Measurements from ENCODE around the gene PLCXD1.
"Not testable (repeated sequence)": the region's sequence is repeated elsewhere in the genome, so short reads cannot be mapped to it uniquely, and the experiment has no call there.

PLCXD1 gene

DNA sequence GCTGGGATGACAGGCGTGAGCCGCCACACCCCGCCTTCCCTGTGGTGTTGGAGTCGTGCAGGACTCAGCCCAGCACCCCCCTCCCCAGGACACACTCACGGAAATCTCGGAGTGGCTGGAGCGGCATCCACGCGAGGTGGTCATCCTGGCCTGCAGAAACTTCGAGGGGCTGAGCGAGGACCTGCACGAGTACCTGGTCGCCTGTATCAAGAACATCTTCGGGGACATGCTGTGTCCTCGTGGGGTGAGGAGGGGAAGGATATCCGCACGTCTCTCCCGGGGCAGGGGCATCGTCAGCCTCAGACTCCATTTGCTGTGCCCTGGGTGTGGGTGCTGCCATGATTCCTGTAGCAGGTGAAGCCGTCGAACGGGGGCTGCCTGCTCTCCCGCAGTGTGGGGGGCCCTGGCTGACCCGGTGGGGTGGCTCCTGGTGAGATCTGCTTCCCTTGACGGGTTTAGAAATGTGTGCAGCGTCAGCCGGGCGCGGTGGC, 10.3 kb downstream of the PLCXD1 start:
- DNase-seq (ENCODE audit: low spot score) (no peak), FAIRE-seq (no peak)

- DNase-seq (ENCODE audit: low spot score) (no peak), FAIRE-seq (no peak)
Observed at GRCh38 chrX:292900-293897, 12.0 kb downstream of the PLCXD1 start.

GRCh38 chrX:295136-295535, 14.0 kb downstream of the PLCXD1 start:
- FAIRE-seq (no peak), DNase-seq (ENCODE audit: low spot score) (no peak)

DNA sequence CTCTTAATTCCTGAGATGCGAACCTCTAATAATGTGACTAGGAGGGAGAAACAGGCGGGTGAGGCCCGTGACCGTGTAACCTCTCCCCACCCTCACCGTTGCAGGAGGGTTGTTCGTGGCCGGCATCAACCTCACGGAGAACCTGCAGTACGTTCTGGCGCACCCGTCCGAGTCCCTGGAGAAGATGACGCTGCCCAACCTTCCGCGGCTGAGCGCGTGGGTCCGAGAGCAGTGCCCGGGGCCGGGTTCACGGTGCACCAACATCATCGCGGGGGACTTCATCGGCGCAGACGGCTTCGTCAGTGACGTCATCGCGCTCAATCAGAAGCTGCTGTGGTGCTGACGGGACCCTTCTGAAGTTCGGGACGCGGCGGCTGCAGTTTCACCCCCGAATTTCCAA, 17.8 kb downstream of the PLCXD1 start:
- FAIRE-seq (no peak), DNase-seq (ENCODE audit: low spot score) (no peak)

DNA sequence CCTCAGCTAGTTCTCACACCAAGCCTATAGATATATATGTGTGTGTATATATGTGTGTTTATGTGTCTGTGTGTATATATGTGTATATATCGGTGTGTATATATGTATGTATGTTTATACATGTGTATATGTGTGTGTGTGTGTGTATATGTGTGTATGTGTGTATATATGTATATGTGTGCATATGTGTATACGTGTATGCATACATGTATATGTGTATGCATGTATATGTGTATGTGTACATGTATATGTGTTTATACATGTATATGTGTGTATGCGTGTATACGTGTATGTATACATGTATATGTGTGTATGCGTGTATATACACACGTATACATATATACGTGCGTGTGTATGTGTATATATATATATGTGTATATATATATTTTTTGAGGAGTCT, 19.2 kb downstream of the PLCXD1 start:
- no peak for DNase-seq (ENCODE audit: low spot score)
- no peak for FAIRE-seq

- no peak for FAIRE-seq
Observed at GRCh38 chrX:302975-303374, 21.8 kb downstream of the PLCXD1 start.

DNA sequence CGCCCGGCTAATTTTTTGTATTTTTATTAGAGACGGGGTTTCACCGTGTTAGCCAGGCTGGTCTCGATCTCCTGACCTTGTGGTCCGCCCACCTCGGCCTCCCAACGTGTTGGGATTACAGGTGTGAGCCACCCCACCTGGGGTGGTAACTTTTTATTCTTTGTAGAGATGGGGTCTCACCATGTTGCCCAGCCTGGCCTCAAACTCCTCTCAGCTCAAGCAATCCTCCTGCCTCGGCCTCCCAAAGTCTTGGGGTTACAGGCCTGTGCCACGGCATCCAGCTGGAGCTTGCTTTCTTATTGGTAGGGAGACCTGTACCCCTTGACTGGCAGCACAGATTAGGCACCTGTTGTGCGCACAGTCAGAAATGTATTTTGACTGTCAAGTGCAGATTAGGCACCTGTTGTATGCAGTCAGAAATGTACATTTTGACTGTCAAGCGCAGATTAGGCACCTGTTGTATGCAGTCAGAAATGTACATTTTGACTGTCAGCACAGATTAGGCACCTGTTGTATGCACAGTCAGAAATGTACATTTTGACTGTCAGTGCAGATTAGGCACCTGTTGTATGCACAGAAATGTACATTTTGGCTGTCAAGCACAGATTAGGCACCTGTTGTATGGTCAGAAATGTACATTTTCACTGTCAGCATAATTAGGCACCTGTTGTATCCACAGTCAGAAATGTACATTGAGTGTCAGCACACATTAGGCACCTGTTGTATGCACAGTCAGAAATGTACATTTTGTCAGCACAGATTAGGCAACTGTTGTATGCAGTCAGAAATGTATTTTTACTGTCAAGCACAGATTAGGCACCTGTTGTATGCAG, 24.8 kb downstream of the PLCXD1 start:
- FAIRE-seq; DNase-seq (ENCODE audit: low spot score): not testable (repeated sequence)

More at GRCh38 chrX:302975-303374, 21.8 kb downstream of the PLCXD1 start:
- DNase-seq (ENCODE audit: low spot score), result no peak

DNA sequence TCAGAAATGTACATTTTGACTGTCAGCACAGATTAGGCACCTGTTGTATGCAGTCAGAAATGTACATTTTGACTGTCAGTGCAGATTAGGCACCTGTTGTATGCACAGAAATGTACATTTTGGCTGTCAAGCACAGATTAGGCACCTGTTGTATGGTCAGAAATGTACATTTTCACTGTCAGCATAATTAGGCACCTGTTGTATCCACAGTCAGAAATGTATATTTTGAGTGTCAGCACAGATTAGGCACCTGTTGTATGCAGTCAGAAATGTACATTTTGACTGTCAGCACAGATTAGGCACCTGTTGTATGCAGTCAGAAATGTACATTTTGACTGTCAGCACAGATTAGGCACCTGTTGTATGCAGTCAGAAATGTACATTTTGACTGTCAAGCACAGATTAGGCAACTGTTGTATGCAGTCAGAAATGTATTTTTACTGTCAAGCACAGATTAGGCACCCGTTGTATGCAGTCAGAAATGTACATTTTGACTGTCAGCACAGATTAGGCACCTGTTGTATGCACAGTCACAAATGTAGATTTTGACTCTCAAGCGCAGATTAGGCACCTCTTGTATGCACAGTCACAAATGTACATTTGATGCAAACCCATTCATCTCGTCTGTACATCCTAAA, 25.6 kb downstream of the PLCXD1 start:
- FAIRE-seq; DNase-seq (ENCODE audit: low spot score): not testable (repeated sequence)

GRCh38 chrX:307261-308111, 26.3 kb downstream of the PLCXD1 start:
- no peak for FAIRE-seq
- DNase-seq (ENCODE audit: low spot score), result no peak

GRCh38 chrX:308821-309520, 27.8 kb downstream of the PLCXD1 start:
- no peak for FAIRE-seq
- no peak for DNase-seq (ENCODE audit: low spot score)

GRCh38 chrX:310621-311155, 29.5 kb downstream of the PLCXD1 start:
- FAIRE-seq (no peak), DNase-seq (ENCODE audit: low spot score) (no peak)

DNA sequence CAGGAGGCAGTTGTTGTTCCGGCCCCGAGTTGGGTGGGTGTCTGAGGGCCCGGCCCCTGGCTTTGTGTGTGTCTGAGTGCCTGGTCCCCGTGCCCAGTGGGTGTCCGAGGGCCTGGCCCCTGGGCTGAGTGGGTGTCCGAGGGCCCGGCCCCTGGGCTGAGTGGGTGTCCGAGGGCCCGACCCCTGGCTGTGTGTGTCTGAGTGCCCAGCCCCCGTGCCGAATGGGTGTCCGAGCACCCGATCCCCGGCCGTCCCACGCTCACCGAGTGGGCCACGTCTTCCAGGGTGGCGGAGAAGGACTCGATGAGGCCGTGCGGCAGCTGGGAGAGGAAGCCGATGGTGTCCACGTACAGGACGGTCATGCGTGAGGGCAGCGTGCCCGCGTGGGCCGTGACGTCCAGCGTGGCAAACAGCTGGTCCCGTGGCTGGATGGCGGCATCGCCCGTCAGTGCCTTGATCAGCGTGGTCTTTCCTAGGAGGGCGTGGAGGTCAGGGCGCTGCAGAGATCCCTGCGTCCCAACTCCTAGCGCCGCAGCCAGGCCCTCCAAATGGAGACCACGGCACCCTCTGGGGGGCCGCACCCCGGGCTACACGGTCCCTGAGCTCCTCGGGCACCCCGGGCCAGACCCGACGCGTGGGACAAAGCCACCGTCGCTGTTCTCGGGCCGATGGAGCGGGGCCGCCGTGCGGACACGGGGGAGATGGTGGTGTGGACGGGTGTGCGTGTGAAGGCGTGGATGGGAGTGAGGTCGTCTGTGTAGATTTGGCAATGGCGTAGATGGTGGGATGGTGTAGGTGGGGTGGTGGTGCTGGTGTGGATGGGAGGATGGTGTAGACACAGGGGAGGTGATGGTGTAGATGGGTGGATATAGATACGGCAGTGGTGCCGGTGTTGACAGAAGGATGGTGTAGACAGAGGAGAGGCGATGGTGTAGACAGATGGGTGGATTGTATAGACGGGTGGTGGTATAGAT, 30.3 kb downstream of the PLCXD1 start:
- DNase-seq (ENCODE audit: low spot score) (no peak), FAIRE-seq (no peak)

GRCh38 chrX:312621-313331, 31.6 kb downstream of the PLCXD1 start:
- DNase-seq (ENCODE audit: low spot score) (no peak), FAIRE-seq (no peak)

DNA sequence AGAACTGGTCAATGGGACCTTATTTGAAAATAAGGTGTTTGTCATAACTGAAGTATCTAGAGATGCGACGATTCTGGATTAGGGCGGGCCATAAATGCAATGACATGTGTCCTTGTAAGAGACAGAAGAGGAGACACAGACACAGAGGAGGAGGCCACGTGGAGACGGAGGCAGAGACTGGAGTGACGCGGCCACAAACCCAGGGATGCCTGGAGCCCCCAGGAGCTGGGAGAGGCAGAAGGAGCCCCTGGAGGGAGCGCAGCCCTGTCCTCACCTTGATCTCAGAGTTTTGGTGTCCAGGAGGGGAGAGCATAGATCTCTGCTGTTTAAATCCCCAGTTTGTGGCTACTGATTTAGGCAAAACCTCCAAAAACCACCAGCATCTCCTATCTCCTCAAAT, 32.4 kb downstream of the PLCXD1 start:
- DNase-seq (ENCODE audit: low spot score), result no peak
- FAIRE-seq, result no peak

GRCh38 chrX:314049-314448, 32.9 kb downstream of the PLCXD1 start:
- FAIRE-seq (no peak), DNase-seq (ENCODE audit: low spot score) (no peak)

DNA sequence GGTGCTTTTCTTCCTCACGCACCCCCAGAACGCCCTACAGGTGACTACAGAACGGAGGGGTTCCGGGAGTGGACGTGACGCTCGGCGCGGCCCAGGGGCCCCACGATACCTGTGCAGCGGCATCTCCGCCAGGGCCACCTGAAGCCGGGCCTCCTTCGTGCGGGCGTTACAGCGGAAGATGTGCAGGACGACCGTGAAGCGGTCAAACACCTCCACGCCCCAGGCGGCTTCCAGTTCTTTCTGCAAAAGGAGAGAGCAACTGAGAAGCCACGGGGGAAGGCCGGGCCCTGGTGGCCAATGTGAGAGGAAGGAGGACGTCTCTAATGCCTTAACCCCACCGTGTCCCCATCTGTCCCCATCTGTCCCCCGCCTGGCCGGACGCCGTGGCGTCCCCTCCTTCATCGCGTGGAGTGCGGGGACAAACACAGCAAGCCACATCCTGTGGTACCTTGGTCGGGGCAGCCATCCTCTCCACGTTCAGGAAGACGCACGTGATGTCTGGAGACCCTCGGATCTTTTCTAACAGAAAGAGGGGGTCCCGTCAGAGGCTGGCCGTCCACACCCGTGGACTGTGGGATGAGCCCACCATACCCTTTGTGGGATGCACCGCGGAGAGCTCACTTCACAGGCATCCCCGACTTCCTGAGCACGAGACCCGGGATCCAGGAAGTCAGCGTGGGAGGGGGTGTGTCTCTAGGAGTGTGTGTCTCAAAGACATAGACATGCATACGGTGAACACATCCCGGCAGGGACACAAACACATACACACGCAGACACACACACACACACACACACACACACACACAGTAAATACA, 33.8 kb downstream of the PLCXD1 start:
- DNase-seq (ENCODE audit: low spot score) (no peak), FAIRE-seq (no peak)
